ENCODE data around the gene ENG. TPM values are rescaled to one million over a fixed set of nuclear protein-coding genes. Genes with fewer than 3 reads are reported as not detected.

ENG gene
- total RNA-seq, 1 experiment from 2014 or later: 25.1 TPM

GRCh38 chr9:127812011-127812410, 42.4 kb downstream of the ENG start:
- no peak for TF ChIP-seq POLR2AphosphoS5 (IDR thresholded peaks at IDR 0.05; ENCODE audit: low read depth, low read length)
- TF ChIP-seq CTCF (IDR thresholded peaks at IDR 0.05): no peak
- no peak for TF ChIP-seq SIN3A (IDR thresholded peaks at IDR 0.05; ENCODE audit: borderline replicate concordance, insufficient read depth, low read depth, low read length)
- TF ChIP-seq REST (IDR thresholded peaks at IDR 0.05; ENCODE audit: insufficient read depth in 1 of 2, low read depth in 2 of 2, low read length in 1 of 2): no peak
- no peak for TF ChIP-seq TCF7L2 (IDR thresholded peaks at IDR 0.05; ENCODE audit: low read depth, low read length)
- intact Hi-C loops (cut with micrococcal nuclease; ENCODE audit: unreplicated experiment): no loop called here

GRCh38 chr9:127810378-127811187, 43.9 kb downstream of the ENG start:
- BruUV-seq (replicated peaks): no TSS peak
- no peak overlapping the region for H3K4me3 ChIP-seq (ENCODE audit: low read depth in 2 of 2, low read length in 2 of 2)
- no peaks in the 10 kb centered on the region for H3K27me3 ChIP-seq (ENCODE audit: control insufficient read depth, insufficient read depth, low read length)
- no peak for TF ChIP-seq CTCF (IDR thresholded peaks at IDR 0.05)
- TF ChIP-seq POLR2AphosphoS5 (IDR thresholded peaks at IDR 0.05; ENCODE audit: low read depth, low read length): no peak
- no peak for TF ChIP-seq TCF7L2 (IDR thresholded peaks at IDR 0.05; ENCODE audit: low read depth, low read length)
- TF ChIP-seq REST (IDR thresholded peaks at IDR 0.05; ENCODE audit: insufficient read depth in 1 of 2, low read depth in 2 of 2, low read length in 1 of 2): no peak
- TF ChIP-seq SIN3A (IDR thresholded peaks at IDR 0.05; ENCODE audit: borderline replicate concordance, insufficient read depth, low read depth, low read length): no peak
- POLR2A ChIA-PET: no interaction called here
- intact Hi-C loops (cut with micrococcal nuclease; ENCODE audit: unreplicated experiment): no loop called here
- no peaks in the 10 kb centered on the region for H3K36me3 ChIP-seq (ENCODE audit: control insufficient read depth, insufficient read depth, low read length)
- no peaks in the 10 kb centered on the region for H3K4me1 ChIP-seq (ENCODE audit: control insufficient read depth, insufficient read depth, low read length)
- DNase-seq (ENCODE audit: low read depth, low spot score) (no peak), ATAC-seq (no peak)
- no peak overlapping the region for H3K27ac ChIP-seq (ENCODE audit: low read length)
- H3K9me3 ChIP-seq (ENCODE audit: control insufficient read depth, insufficient read depth, low read depth, low read length): no peaks in the 10 kb centered on the region
- CTCF ChIA-PET: interaction anchor here (0.6 kb wide), 1 partner anchor 132 kb away, joined by 3 read pairs; no protein-coding TSS in a partner anchor
- in situ Hi-C loops (cut with HindIII; ENCODE audit: low pct_unique_long_range_greater_than_20kb, low sequenced_read_pairs): no loop called here

More at GRCh38 chr9:127812011-127812410, 42.4 kb downstream of the ENG start:
- Histone ChIP-seq H3K27me3 (ENCODE audit: control insufficient read depth, insufficient read depth, low read length) (no peaks in the 10 kb centered on the region), H3K4me3 (ENCODE audit: low read depth in 2 of 2, low read length in 2 of 2) (no peak overlapping the region), H3K9me3 (ENCODE audit: control insufficient read depth, insufficient read depth, low read depth, low read length) (no peaks in the 10 kb centered on the region), H3K4me1 (ENCODE audit: control insufficient read depth, insufficient read depth, low read length) (no peaks in the 10 kb centered on the region), H3K27ac (ENCODE audit: low read length) (no peak overlapping the region), H3K36me3 (ENCODE audit: control insufficient read depth, insufficient read depth, low read length) (no peaks in the 10 kb centered on the region)
- in situ Hi-C loops (cut with HindIII; ENCODE audit: low pct_unique_long_range_greater_than_20kb, low sequenced_read_pairs): no loop called here
- no TSS peak for BruUV-seq (replicated peaks)
- ATAC-seq (no peak), DNase-seq (ENCODE audit: low read depth, low spot score) (no peak)
- ChIA-PET POLR2A (no interaction called here), CTCF (no interaction called here)
